ENCODE results near the gene CER1.
A peak's percentile ranks its signal among the peaks of the same experiment; 100 is the strongest.

The CER1 gene, protein sequence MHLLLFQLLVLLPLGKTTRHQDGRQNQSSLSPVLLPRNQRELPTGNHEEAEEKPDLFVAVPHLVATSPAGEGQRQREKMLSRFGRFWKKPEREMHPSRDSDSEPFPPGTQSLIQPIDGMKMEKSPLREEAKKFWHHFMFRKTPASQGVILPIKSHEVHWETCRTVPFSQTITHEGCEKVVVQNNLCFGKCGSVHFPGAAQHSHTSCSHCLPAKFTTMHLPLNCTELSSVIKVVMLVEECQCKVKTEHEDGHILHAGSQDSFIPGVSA

DNA sequence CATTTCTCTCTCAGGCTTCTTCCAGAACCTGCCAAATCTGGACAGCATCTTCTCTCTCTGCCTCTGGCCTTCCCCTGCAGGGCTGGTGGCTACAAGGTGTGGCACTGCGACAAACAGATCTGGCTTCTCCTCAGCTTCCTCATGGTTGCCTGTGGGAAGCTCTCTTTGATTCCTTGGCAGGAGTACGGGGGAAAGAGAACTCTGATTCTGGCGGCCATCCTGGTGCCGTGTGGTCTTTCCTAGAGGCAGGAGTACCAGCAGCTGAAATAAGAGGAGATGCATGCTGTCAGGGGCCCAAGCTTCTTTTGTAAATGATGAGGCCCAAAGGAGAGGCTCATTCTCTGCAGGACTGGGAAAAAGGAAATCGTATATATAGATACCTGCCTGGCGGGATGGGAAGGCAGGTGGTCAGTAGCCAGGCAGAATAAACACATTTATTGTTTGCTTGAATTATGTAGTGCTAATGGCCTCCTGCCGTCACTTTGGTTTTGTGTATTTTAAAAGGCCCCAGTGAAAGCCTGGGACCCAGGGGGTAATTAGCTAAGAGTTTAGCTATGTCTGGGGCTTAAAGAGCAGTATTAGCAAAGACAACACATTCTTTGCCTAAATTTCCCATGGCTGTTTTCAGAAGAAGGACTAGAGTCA, at the start of gene CER1:
CER1 (minus strand) TSS at position 343 of the 645 bp plus-strand sequence; CDS start at position 282, 61 bp downstream.
- DNase-seq: peak; percentile 76

GRCh38 chr9:14770592-14770991, 48.1 kb upstream of the CER1 start:
- DNase-seq: no peak

- peak; percentile 53 for DNase-seq
Measured at GRCh38 chr9:14769230-14769571, 46.7 kb upstream of the CER1 start.

DNA sequence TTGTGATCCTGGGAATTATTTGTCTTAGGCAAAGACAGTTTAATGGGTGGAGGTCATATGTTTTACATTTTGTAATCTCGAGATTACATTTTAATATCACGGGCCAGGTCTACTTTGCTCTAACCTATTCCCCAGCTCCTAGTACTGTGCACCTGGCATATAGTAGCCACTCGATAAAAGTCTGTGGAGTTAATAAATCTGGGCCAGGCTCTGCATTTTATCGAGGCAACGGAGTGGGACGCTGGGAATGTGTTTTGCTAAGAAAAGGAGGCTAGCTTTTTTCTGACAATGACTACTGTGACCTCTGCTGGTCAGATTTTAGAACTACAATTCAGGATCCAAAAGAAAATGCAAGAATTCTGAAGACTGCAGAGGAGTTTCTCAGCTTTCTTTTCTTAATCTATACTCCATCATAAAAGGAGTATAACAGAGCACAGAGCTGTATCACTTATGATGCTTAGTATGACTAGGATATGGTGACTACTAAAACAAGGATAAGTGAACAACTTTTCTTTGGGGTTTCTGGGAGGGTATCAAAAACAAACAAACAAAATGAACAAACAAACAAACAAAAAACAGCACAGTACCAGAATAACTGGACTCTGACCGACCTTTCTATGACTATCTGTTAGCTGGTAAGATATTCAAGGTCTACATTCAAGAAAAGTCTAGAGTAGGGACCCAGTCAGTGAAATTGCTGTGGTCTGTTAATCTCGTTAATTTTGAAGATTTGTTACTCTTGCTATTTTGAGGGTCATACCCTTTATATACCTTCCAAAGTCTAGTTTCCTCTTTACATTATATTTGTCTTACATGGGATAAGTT, 46.1 kb upstream of the CER1 start:
- peak; percentile 72 for DNase-seq

- no peak for DNase-seq
Measured at GRCh38 chr9:14766299-14766698, 43.8 kb upstream of the CER1 start.

DNA sequence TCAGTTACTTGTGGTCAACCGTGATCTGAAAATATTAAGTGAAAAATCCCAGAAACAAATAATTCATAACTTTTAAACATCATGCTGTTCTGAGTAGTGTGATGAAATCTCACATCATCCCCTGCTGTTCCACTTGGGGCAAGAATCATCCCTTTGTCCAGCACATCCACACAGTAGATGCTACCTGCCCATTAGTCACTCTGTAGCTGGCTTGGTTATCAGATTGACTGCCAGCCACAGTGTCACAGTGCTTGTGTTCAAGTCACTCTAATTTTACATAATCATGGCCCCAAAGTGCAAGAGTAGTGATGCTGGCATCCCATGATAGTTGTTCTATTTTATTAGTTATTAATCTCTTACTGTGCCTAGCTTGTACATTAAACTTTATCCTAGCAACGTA, 39.1 kb upstream of the CER1 start:
- DNase-seq: no peak

DNA sequence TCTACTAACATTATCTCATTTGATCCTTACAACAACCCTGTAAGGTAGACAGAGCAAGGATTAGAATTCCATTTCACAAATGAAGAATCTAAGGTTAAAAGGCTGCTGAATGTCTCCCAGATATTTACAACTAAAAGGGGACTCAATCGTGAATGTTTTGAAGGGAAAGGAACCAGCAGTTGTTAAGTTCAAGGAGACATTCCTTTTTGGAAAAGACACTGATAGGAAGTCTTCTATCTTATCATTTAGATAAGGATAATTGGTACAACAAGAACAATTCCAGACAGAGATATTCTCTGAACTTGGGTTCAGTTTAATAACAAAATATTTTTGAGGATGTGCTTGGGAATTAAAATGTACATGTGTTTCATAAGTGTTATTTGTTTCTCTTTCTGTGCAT, 37.5 kb upstream of the CER1 start:
- no peak for DNase-seq

DNA sequence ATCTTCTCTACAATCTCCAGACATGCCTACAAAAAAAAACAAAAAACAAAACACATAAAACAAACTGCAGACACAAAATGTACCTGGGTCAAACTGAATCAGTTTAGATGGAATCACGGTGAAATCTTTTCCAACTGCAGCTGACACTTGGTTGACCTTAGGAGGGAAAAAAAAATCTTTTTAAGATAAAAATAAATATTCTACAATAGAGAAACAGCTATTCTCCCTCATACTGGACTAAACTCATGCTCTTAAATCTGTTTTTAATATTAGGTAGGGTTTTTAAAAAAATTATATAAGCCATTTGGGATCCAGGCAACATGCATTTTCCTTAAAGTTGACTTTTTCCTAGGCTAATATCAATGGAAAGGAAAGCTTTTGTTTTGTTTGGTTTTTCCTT, 33.8 kb upstream of the CER1 start:
- DNase-seq: no peak

- DNase-seq: no peak
Measured at GRCh38 chr9:14752871-14753270, 30.3 kb upstream of the CER1 start.

DNA sequence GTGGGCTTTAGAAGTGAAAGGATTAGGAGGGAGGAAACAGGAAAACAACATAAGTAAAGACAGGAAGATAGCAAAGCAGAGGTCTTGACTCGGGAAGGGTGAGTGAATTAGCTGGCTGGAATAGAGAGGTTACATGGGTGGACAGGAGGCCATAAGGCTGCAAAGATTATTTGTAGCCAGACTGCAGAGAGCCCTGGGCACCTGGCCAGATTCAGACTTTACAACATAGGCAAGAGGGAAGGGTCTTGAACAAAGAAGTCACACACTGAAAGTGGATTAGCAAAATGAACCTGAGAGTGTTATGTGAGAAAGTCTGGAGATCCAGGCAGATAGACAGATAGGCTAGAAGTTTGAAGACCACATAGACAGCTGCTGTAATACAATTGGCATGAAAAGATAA, 29.7 kb upstream of the CER1 start:
- peak; percentile 71 for DNase-seq

- DNase-seq: no peak
Measured at GRCh38 chr9:14750821-14751220, 28.3 kb upstream of the CER1 start.

DNA sequence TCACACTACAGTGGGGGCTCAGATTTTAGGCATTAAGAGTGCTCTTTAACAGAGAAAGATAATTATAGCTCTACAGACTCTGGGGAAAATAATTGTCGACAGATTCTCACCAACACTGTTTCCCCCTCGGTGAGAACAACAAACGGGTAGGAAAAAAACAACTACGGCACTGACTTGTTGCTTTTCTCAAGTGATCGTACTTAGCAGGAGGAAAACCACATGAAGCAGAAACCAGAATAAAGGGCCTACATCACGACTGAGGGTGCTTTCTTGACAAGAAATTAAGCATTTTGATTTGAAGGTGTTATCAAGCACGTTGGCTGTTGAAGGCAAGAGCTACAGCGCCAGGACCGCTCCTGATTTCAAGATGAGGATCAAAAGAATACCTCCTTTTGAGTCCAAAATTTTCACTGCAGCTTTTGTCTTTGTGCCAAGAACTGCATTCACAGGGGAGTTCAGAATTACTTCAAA, 27.2 kb upstream of the CER1 start:
- peak; percentile 87 for DNase-seq

- no peak for DNase-seq
Measured at GRCh38 chr9:14748373-14748772, 25.8 kb upstream of the CER1 start.

GRCh38 chr9:14747111-14747510, 24.6 kb upstream of the CER1 start:
- no peak for DNase-seq

DNA sequence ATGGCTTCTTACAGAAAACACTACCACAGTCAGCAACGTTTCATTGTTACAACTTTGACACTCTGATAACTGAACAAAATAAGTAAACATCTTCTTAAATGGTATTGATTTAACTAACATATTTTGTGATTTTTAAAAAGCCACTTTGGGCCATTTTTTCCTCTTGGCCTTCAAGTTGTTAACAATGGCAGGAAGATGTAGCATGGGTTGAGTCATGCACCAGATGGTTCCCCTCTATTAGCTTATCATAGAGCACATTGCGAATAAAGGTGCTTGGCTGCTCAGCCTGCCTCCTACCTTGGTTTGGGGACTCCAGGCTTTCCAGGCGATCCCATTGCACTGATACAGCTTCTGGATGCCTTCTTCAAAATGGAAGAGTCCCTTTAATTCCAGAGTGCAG, 24.1 kb upstream of the CER1 start:
- DNase-seq: no peak

DNA sequence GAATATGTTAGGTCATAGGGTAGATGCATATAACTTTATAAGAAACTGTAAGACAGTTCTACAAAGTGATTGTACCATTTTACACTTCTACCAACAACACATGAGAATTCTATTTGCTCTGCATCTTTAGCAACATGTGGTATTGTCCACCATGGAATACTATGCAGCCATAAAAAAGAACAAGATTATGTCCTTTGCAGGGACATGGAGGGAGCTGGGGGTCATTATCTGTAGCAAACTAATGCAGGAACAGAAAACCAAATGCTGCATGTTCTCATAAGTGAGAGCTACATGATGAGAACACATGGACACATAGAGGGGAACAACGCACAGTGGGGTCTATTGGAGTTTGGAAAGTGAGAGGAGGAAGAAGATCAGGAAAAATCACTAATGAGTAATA, 22.2 kb upstream of the CER1 start:
- DNase-seq: no peak

DNA sequence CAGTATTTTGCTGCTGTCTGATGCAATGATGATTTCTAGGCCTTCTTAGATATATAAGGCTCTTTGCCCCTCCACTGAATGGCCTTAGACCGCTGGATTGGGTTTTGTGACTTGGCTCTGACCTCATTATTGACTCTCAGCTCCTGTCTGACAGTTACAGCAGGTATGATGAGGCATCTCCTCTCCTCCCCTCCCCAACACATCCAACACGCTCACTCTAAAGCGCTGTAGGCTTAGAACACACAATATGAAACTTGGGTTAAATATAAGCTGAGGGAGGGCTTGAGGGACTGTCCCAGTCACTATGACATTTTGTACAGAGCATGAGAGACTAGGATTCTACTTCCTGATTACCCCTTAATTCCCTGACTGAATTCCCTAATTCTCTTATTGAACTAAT, 18.8 kb upstream of the CER1 start:
- DNase-seq: no peak

- DNase-seq: no peak
Measured at GRCh38 chr9:14733133-14733532, 10.6 kb upstream of the CER1 start.

DNA sequence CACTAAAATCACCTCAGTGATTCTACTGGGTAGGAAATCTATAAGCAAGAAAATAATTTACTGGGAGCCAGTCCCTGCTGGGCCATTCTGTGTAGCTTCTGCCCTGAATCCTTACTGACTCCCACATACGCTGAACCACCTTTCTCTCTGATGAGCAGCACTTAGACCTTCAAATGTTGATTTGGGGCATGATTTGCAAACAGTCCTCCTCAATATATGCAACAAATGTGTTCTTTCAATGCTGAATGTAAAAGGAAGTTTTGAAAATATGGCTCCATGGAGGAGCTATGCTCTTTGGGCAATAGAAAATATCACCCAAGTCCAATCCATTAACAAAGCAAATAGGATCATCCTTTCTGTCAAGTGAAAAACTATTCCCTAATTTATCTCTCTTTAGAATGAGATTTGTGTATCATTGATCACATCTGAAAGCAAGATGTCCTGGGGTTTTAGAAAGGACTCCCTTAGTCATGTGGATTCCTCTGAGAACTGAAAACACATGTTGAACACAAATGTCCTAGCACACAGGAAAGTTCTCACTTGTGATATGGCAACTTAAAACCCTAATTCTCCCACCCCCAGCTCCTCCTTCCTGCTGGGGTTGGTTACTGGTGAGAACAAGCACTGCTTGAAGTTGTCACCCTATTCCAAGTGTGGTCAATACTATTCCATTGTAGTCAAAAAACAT, 8.9 kb upstream of the CER1 start:
- DNase-seq: no peak

DNA sequence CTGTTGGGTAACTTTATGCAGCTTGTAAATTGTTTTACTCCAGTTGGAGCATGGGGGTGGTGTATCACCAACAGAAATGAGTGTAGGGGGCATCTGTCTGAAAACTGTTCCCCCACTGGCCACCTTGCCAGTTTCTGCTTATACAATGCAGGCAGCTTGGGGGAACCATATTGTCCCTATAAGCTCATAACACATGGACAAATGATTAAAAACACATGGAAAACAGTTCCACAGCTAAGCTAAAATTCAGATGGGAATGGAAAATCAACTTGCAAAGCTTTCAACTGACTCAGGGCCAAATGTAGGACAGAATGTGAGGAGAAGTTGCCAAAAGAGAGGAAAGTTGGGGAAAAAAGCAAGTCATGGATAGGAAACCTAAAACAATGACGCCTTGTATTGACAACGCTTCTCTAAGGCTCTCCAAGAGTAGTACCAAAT, 7.9 kb upstream of the CER1 start:
- DNase-seq: no peak

GRCh38 chr9:14723301-14723700, 768 bp upstream of the CER1 start:
- no peak for DNase-seq

GRCh38 chr9:14719231-14719923, 3.2 kb downstream of the CER1 start:
- no peak for DNase-seq

- no peak for DNase-seq
Measured at GRCh38 chr9:14715102-14715501, 7.4 kb downstream of the CER1 start.
